Brain microvascular endothelial cell (primary cell): ENCODE results near the gene TRPC5OS.

Experiments
- DNase-seq: peaks from one replicate; pipeline ENCODE4 v3.0.0-alpha.2; 2020
- H3K27ac ChIP-seq: fragments of 250-450 bp; sonication (Bioruptor Pico); 2 replicates; pipeline ENCODE4 v1.5.1; 2020; ENCODE audit warnings: mild to moderate bottlenecking, moderate library complexity
- H3K27me3 ChIP-seq: fragments of 250-450 bp; sonication (Bioruptor Pico); replicated peaks from 2 replicates; pipeline ENCODE4 v1.5.1; 2020; ENCODE audit warnings: mild to moderate bottlenecking
- H3K36me3 ChIP-seq: fragments of 250-450 bp; sonication (Bioruptor Pico); replicated peaks from 2 replicates; pipeline ENCODE4 v1.5.1; 2020; ENCODE audit warnings: mild to moderate bottlenecking
- H3K4me3 ChIP-seq: 2 replicates; pipeline ENCODE4 v1.5.1; 2011; ENCODE audit warnings: low read depth, mild to moderate bottlenecking, control low read depth, low read length, moderate library complexity
- in situ Hi-C: cut with HindIII; loops from 2 replicates; pipeline ENCODE4 v1.10.0; 2017; ENCODE audit warnings: low sequenced_read_pairs, low pct_ligation_motif_present
- TF ChIP-seq, protein P1 (sequence below): IDR thresholded peaks from 2 replicates; pipeline ENCODE4 v1.5.1; 2011; ENCODE audit warnings: low read depth, mild to moderate bottlenecking, moderate library complexity, low read length, control low read depth, inconsistent platforms; ENCODE audit errors: missing control alignments

Gene TRPC5OS

DNA sequence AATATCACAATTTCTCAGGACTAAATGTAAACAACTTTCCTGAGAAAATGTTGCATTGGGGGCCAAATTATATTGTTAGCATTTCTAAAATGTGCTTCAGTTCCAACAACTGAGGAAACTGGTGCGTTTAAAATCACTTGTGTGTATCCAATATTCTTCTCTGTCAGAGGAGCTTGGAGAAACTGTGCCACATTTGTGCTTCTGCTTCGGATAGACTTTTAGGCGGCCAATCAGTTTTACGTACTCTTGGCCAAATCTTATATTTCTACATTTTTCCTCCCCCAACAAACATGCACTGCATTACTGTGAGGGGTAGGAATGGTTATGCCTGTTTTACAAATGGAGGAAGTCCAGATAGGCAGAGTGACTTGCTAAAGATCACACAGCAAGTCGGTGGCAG, 27.4 kb upstream of the TRPC5OS start:
- TF ChIP-seq, protein P1, sequence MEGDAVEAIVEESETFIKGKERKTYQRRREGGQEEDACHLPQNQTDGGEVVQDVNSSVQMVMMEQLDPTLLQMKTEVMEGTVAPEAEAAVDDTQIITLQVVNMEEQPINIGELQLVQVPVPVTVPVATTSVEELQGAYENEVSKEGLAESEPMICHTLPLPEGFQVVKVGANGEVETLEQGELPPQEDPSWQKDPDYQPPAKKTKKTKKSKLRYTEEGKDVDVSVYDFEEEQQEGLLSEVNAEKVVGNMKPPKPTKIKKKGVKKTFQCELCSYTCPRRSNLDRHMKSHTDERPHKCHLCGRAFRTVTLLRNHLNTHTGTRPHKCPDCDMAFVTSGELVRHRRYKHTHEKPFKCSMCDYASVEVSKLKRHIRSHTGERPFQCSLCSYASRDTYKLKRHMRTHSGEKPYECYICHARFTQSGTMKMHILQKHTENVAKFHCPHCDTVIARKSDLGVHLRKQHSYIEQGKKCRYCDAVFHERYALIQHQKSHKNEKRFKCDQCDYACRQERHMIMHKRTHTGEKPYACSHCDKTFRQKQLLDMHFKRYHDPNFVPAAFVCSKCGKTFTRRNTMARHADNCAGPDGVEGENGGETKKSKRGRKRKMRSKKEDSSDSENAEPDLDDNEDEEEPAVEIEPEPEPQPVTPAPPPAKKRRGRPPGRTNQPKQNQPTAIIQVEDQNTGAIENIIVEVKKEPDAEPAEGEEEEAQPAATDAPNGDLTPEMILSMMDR = no peak
- in situ Hi-C loops = no loop called here
- no peak for DNase-seq
- no peak overlapping the region for H3K4me3 ChIP-seq
- H3K36me3 ChIP-seq = no peaks in the 10 kb centered on the region
- H3K27me3 ChIP-seq = no peaks in the 10 kb centered on the region
- H3K27ac ChIP-seq = no peak overlapping the region

GRCh38 chrX:111850975-111851374, 25.0 kb upstream of the TRPC5OS start:
- no peak for DNase-seq
- Histone ChIP-seq H3K27me3 (no peaks in the 10 kb centered on the region), H3K36me3 (no peaks in the 10 kb centered on the region), H3K27ac (no peak overlapping the region), H3K4me3 (no peak overlapping the region)
- TF ChIP-seq, protein P1 = no peak
- in situ Hi-C loops = no loop called here

DNA sequence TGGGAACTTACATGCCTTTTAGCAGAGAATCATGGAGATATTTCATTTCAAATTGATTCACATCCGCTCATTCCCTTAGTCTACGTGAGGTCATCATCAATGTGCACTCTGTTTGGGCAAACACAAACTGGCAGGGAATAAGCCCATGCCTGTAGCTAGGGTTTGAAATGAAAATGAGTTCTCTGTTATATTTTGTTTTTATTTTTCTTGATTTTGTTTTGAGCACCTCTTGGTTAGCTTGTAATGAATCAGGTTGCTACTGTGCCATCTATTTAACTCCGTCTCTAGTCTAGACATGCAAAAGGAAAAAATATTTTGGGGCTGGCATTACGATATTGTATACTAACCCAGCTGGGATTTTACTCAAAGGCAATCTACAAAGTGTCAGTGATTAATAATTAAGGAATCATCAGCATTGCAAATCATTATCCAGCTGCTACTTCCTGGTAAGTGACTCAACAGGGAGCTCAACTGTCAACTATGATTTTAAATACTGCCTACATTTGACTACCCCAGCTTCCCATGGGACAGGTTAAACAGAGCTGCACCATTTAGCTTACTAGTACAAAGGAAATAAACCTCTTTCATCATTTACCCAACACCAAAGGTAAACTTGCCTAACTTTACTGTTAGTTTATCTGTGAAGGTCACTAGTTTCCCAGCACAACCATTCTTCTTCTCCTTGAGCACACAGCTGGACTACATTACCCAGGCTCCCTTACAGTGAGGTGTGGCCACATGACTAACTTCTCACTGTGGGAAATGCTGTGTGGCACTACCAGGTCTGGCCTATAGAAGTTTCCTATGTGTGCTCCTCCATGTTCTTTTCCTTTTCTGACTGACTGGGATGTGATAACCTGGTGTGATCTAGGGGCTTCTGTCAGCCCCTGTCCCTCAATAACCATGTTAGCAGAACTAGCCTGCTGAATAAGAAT, 21.2 kb upstream of the TRPC5OS start:
- H3K4me3 ChIP-seq = no peak overlapping the region
- no peaks in the 10 kb centered on the region for H3K36me3 ChIP-seq
- H3K27me3 ChIP-seq = no peaks in the 10 kb centered on the region
- no peak overlapping the region for H3K27ac ChIP-seq
- TF ChIP-seq, protein P1 = no peak
- no peak for DNase-seq
- in situ Hi-C loops = no loop called here

GRCh38 chrX:111857534-111858060, 18.4 kb upstream of the TRPC5OS start:
- H3K27me3 ChIP-seq = no peaks in the 10 kb centered on the region
- TF ChIP-seq, protein P1 = no peak
- H3K36me3 ChIP-seq = no peaks in the 10 kb centered on the region

DNA sequence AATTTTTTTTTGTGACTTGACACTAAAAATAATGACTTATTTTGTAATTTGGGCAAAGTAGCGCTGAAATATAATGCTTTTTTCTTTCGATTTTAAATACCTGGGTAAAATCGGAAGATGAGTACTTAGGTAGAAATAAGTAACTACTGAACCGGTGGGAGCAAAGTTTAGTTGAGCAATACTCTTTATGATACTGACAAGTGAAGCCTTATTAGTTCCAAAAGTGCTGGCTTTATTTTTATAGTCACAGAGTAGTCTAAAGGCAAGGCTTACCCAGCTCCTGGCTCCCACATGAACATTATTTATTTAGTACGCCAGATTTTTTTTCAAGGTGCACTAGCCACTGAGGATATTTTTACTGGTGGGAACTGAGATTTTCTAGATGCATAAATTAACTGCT, 14.4 kb upstream of the TRPC5OS start:
- TF ChIP-seq, protein P1 = no peak
- Histone ChIP-seq H3K27me3 (no peaks in the 10 kb centered on the region), H3K27ac (no peak overlapping the region), H3K36me3 (no peaks in the 10 kb centered on the region), H3K4me3 (no peak overlapping the region)
- no peak for DNase-seq
- in situ Hi-C loops = no loop called here

More at GRCh38 chrX:111857534-111858060, 18.4 kb upstream of the TRPC5OS start:
- Histone ChIP-seq H3K4me3 (no peak overlapping the region), H3K27ac (no peak overlapping the region)
- no peak for DNase-seq
- in situ Hi-C loops = no loop called here
